Activated naive CD8-positive, alpha-beta T cell treated with anti-CD3 and anti-CD28 coated beads, Interleukin-2, amount 50 U/mL, for 24 hours (primary cell): ENCODE measurements around the gene FAM180A.

Experiments
- ATAC-seq: fragments of 150-1000 bp; cut with Tn5 transposase; one replicate; pipeline ENCODE4 v1.10.0; 2021
- DNase-seq: peaks from one replicate; pipeline ENCODE4 v3.0.0; 2021
- H3K27ac Mint-ChIP-seq: one replicate; pipeline ENCODE4 v1.8.0; 2021; ENCODE audit warnings: mild to moderate bottlenecking, mixed read lengths
- H3K27me3 Mint-ChIP-seq: one replicate; pipeline ENCODE4 v1.8.0; 2021; ENCODE audit warnings: mixed read lengths
- H3K36me3 Mint-ChIP-seq: one replicate; pipeline ENCODE4 v1.8.0; 2021; ENCODE audit warnings: low read depth, mixed read lengths
- H3K4me1 Mint-ChIP-seq: one replicate; pipeline ENCODE4 v1.8.0; 2021; ENCODE audit warnings: mixed read lengths
- H3K4me3 Mint-ChIP-seq: one replicate; pipeline ENCODE4 v1.8.0; 2021; ENCODE audit warnings: mild to moderate bottlenecking, moderate library complexity, mixed read lengths
- H3K9me3 Mint-ChIP-seq: one replicate; pipeline ENCODE4 v1.8.0; 2021; ENCODE audit warnings: mixed read lengths

The FAM180A gene

DNA sequence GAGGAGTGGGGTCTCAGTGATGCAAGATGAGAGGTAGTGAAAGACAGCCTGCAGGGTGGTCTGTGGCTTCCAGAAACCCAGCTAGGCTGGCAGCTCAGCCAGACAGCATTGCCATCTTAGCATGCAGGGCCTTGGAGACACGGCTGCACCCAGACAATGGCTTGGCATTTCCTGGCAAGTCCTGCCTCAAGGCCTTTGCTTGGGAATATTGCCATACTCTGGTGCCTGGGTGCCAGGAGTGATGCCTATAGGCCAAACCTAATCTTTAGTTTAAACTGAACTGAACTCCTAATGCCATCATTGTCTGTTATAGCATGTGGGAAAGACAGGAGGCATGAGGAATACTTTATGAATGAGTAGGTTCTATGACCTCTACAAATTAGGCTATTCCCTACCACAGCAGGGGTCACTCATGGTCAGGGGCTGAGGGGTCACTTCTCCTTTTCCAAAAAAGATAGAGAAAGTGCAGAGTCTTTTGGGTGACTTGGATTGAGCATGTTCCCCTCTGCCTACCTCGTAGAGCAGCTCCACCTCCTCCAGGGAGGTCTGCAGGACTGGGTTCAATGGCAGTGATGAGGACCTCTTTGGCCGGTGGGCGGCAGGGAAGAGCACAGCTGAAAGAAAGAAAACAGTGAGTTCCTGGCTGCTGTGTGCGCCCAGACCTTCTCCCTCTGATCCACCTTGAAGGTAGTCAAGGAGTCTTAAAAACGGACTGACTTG, 11.9 kb downstream of the FAM180A start:
- Mint-ChIP-seq H3K27ac (no peak overlapping the region), H3K27me3 (peaks cover 6% of the 10 kb centered on the region), H3K9me3 (no peaks in the 10 kb centered on the region), H3K4me1 (no peaks in the 10 kb centered on the region), H3K4me3 (no peak overlapping the region), H3K36me3 (no peaks in the 10 kb centered on the region)
- DNase-seq (no peak), ATAC-seq (no peak)

GRCh38 chr7:135734343-135734689, 14.3 kb downstream of the FAM180A start:
- H3K4me3 Mint-ChIP-seq: no peak overlapping the region
- ATAC-seq: no peak
- peaks cover 4% of the 10 kb centered on the region for H3K27me3 Mint-ChIP-seq
- H3K36me3 Mint-ChIP-seq: no peaks in the 10 kb centered on the region
- no peaks in the 10 kb centered on the region for H3K9me3 Mint-ChIP-seq
- DNase-seq: no peak
- H3K27ac Mint-ChIP-seq: no peak overlapping the region
- no peaks in the 10 kb centered on the region for H3K4me1 Mint-ChIP-seq

DNA sequence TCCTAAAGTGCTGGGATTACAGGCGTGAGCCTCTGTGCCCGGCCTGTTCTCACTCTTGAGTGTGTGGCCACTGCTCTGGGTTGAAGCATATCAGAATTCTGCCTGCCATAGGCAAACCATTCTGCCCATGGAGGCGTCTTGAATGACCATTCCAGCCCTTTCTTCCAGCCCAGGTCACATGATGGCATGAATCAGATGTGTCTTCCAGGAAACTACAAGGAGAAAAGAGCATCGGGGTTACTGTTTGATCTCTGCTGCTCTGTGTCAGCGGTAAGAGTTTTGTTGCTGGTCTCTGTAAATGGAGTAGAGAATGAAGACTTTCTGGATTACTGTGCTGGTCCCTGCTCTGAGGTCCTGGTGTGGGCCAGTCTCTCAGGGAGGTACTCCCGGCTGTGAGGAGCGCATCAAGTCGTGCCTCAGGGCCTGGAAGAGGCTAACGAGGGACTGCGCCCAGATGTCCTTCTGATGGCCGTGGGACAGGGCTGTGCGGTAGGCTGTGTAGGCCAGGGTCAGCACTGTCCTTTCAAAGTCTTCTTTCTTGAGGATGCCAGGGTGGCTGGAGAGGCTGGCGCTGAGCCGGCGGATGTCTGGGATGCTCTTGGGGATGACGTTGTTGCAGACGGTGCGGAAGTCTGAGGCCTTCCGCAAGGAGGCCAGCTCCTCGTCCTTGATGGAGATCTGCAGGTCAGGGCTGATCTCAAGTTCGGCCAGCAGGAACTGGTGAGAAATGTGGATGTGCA, 14.8 kb downstream of the FAM180A start:
- Mint-ChIP-seq H3K9me3 (no peaks in the 10 kb centered on the region), H3K4me3 (no peak overlapping the region)
- no peak for ATAC-seq

DNA sequence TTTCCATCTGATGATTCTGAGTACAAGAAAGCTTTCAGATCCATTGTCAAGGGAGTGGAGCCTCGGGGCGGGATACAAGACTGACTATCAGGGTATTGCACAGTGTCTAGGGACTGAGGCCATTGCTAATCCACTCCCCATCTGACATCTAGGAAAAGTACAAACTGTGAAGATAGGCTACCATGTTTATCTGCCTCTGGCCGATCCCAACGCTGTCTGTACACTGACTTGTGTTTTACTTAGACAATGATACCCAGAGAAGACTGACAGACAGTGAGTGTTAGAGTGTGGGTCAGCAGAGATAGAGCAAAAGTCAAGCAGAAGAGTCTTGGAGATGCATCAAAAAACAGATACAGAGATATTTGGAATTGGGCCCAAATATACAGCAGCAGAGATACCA, 17.5 kb downstream of the FAM180A start:
- DNase-seq: no peak
- no peaks in the 10 kb centered on the region for H3K27me3 Mint-ChIP-seq
- H3K36me3 Mint-ChIP-seq: no peaks in the 10 kb centered on the region
- H3K4me1 Mint-ChIP-seq: no peaks in the 10 kb centered on the region
- H3K9me3 Mint-ChIP-seq: no peaks in the 10 kb centered on the region
- no peak overlapping the region for H3K4me3 Mint-ChIP-seq
- ATAC-seq: no peak
- no peak overlapping the region for H3K27ac Mint-ChIP-seq

More for the DNA sequence above, 14.8 kb downstream of the FAM180A start:
- Mint-ChIP-seq H3K27ac (no peak overlapping the region), H3K4me1 (no peaks in the 10 kb centered on the region), H3K36me3 (no peaks in the 10 kb centered on the region), H3K27me3 (peaks cover 4% of the 10 kb centered on the region)
- DNase-seq: no peak

- no peak overlapping the region for H3K4me3 Mint-ChIP-seq
- H3K27me3 Mint-ChIP-seq: no peaks in the 10 kb centered on the region
- H3K4me1 Mint-ChIP-seq: no peaks in the 10 kb centered on the region
- H3K36me3 Mint-ChIP-seq: no peaks in the 10 kb centered on the region
- no peak for ATAC-seq
- no peaks in the 10 kb centered on the region for H3K9me3 Mint-ChIP-seq
- DNase-seq: no peak
- H3K27ac Mint-ChIP-seq: no peak overlapping the region
Observed at GRCh38 chr7:135729230-135729629, 19.4 kb downstream of the FAM180A start.

- no peaks in the 10 kb centered on the region for H3K9me3 Mint-ChIP-seq
- H3K27ac Mint-ChIP-seq: no peak within 1 kb of the TSS
- no peaks in the 10 kb centered on the region for H3K27me3 Mint-ChIP-seq
- DNase-seq: no peak
- H3K4me3 Mint-ChIP-seq: no peak within 1 kb of the TSS
- H3K36me3 Mint-ChIP-seq: no peaks in the 10 kb centered on the region
- ATAC-seq: no peak
- H3K4me1 Mint-ChIP-seq: no peaks in the 10 kb centered on the region
Observed at GRCh38 chr7:135728136-135728669, 20.4 kb downstream of the FAM180A start, which contains the start of gene SLC13A4. SLC13A4 (minus strand) TSS chr7:135728186; CDS start chr7:135727496, 690 bp downstream.

GRCh38 chr7:135726911-135727673, 21.5 kb downstream of the FAM180A start:
- Mint-ChIP-seq H3K4me1 (no peaks in the 10 kb centered on the region), H3K27ac (no peak overlapping the region), H3K9me3 (no peaks in the 10 kb centered on the region), H3K36me3 (no peaks in the 10 kb centered on the region), H3K4me3 (no peak overlapping the region), H3K27me3 (no peaks in the 10 kb centered on the region)
- DNase-seq (no peak), ATAC-seq (no peak)

GRCh38 chr7:135726276-135726788, 22.3 kb downstream of the FAM180A start:
- H3K27ac Mint-ChIP-seq: no peak overlapping the region
- H3K27me3 Mint-ChIP-seq: no peaks in the 10 kb centered on the region
- H3K4me1 Mint-ChIP-seq: no peaks in the 10 kb centered on the region
- ATAC-seq (no peak), DNase-seq (no peak)
- H3K4me3 Mint-ChIP-seq: no peak overlapping the region
- no peaks in the 10 kb centered on the region for H3K36me3 Mint-ChIP-seq
- no peaks in the 10 kb centered on the region for H3K9me3 Mint-ChIP-seq

GRCh38 chr7:135723411-135723810, 25.2 kb downstream of the FAM180A start:
- Mint-ChIP-seq H3K9me3 (no peaks in the 10 kb centered on the region), H3K36me3 (no peaks in the 10 kb centered on the region), H3K27ac (no peak overlapping the region), H3K4me1 (no peaks in the 10 kb centered on the region), H3K27me3 (peaks cover 4% of the 10 kb centered on the region), H3K4me3 (no peak overlapping the region)
- no peak for DNase-seq
- no peak for ATAC-seq

DNA sequence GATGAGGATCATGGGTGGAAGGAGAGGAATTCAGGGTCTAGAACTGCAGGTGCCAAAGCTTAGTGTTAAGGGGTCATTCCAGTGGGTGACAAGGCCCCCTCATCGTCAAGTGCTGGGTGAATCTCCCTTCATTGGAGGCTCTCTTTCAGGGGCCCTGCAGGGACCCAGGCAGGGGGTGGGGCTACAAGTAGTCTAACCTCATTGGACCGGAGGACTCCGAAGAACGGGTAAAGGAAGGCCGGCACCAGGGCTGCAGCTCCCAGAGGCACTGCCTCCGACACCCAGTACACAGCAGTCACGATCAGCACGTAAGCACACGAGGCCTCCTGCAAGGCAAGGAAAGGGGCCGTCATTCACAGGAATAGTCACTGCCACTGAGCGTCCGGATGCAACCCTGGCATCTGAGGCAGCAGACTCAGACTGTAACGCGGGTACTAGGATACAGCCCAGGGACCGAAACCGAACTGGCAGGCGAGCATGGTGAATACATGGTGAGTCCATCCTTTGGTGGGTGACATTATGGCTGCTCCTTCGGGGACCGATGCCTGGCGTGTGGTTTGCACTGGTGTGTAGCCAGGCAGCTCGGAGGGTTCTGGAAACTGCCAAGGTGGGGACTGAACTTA, 27.3 kb downstream of the FAM180A start:
- ATAC-seq: no peak
- DNase-seq: no peak
- Mint-ChIP-seq H3K4me1 (no peaks in the 10 kb centered on the region), H3K27me3 (peaks cover 4% of the 10 kb centered on the region), H3K9me3 (no peaks in the 10 kb centered on the region), H3K27ac (no peak overlapping the region), H3K4me3 (no peak overlapping the region), H3K36me3 (no peaks in the 10 kb centered on the region)

- ATAC-seq (no peak), DNase-seq (no peak)
- Mint-ChIP-seq H3K36me3 (no peaks in the 10 kb centered on the region), H3K9me3 (no peaks in the 10 kb centered on the region), H3K27ac (no peak overlapping the region), H3K4me3 (no peak overlapping the region), H3K27me3 (peaks cover 4% of the 10 kb centered on the region), H3K4me1 (no peaks in the 10 kb centered on the region)
Observed at GRCh38 chr7:135719688-135720087, 28.9 kb downstream of the FAM180A start.

GRCh38 chr7:135718794-135719437, 29.7 kb downstream of the FAM180A start:
- H3K27ac Mint-ChIP-seq: no peak overlapping the region
- H3K4me3 Mint-ChIP-seq: no peak overlapping the region
- peaks cover 4% of the 10 kb centered on the region for H3K27me3 Mint-ChIP-seq
- ATAC-seq: no peak
- no peaks in the 10 kb centered on the region for H3K4me1 Mint-ChIP-seq
- DNase-seq: no peak
- H3K36me3 Mint-ChIP-seq: no peaks in the 10 kb centered on the region
- H3K9me3 Mint-ChIP-seq: no peaks in the 10 kb centered on the region

GRCh38 chr7:135718219-135718618, 30.4 kb downstream of the FAM180A start:
- no peaks in the 10 kb centered on the region for H3K9me3 Mint-ChIP-seq
- ATAC-seq (no peak), DNase-seq (no peak)
- H3K4me1 Mint-ChIP-seq: no peaks in the 10 kb centered on the region
- no peaks in the 10 kb centered on the region for H3K36me3 Mint-ChIP-seq
- no peak overlapping the region for H3K4me3 Mint-ChIP-seq
- H3K27ac Mint-ChIP-seq: no peak overlapping the region
- peaks cover 4% of the 10 kb centered on the region for H3K27me3 Mint-ChIP-seq

DNA sequence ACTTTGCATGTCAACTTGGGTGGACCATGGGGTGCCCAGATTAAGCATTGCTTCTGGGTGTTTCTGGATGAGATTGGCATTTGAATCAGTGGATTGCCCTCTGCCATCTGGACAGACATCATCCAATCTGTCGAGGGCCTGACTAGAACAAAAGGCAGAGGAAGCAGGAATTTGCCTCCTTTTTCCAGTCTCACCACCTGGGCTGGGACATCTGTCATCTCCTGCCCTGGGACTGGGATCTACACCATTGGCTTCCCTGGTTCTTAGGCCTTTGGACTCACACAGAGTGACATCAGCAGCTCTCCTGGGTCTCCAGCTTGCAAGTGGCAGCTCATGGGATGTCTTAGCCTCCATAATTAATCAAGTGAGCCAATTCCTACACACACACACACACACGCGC, 30.9 kb downstream of the FAM180A start:
- no peak overlapping the region for H3K4me3 Mint-ChIP-seq
- DNase-seq: no peak

More for the DNA sequence above, 30.9 kb downstream of the FAM180A start:
- Mint-ChIP-seq H3K27me3 (peaks cover 4% of the 10 kb centered on the region), H3K36me3 (no peaks in the 10 kb centered on the region), H3K27ac (no peak overlapping the region), H3K4me1 (no peaks in the 10 kb centered on the region), H3K9me3 (no peaks in the 10 kb centered on the region)
- no peak for ATAC-seq
